Astrocyte (in vitro differentiated cells and primary cell): ENCODE data around the gene OSBP2.

Experiments used
- EZH2 ChIP-seq: IDR thresholded peaks from 2 replicates; pipeline ENCODE4 v1.6.1; 2012; ENCODE audit warnings: mild to moderate bottlenecking, low read length, inconsistent platforms; ENCODE audit not compliant: insufficient read depth
- TF ChIP-seq, protein P1 (sequence below): IDR thresholded peaks from 2 replicates; pipeline ENCODE4 v1.5.1; 2011; ENCODE audit warnings: low read depth, mild to moderate bottlenecking, inconsistent platforms, low read length, moderate library complexity; ENCODE audit not compliant: insufficient read depth

DNA sequence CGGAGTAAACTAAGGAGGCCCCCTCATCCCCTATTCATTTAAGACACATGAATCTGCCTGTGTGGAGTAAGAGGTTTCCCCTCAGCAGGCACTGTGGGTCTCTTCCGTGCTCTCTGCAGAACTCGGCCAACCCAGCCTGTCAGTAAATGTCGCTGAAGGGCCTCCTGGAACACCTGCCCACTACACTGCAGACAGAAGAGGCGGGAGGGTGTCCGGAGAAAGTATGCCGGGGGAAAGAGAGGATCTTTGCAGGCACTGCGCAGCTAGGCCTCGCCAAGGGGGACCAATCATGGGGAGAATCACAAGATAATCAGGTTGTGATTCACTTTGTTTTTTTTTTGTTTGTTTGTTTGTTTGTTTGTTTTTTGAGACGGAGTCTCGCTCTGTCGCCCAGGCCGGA is 163.1 kb downstream of the OSBP2 start:
- TF ChIP-seq, protein P1, sequence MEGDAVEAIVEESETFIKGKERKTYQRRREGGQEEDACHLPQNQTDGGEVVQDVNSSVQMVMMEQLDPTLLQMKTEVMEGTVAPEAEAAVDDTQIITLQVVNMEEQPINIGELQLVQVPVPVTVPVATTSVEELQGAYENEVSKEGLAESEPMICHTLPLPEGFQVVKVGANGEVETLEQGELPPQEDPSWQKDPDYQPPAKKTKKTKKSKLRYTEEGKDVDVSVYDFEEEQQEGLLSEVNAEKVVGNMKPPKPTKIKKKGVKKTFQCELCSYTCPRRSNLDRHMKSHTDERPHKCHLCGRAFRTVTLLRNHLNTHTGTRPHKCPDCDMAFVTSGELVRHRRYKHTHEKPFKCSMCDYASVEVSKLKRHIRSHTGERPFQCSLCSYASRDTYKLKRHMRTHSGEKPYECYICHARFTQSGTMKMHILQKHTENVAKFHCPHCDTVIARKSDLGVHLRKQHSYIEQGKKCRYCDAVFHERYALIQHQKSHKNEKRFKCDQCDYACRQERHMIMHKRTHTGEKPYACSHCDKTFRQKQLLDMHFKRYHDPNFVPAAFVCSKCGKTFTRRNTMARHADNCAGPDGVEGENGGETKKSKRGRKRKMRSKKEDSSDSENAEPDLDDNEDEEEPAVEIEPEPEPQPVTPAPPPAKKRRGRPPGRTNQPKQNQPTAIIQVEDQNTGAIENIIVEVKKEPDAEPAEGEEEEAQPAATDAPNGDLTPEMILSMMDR, result no peak
- no peak for TF ChIP-seq EZH2
